Neural cell (in vitro differentiated cells): ENCODE results near the gene AGBL5. TPM values are rescaled to one million over a fixed set of nuclear protein-coding genes. Genes with fewer than 3 reads are reported as not detected.

Source experiments
- H2AFZ ChIP-seq: fragments of 200-600, 300-800 bp; sonication (generic), shearing (Covaris generic); 2 replicates; pipeline ENCODE4 v1.6.0; 2014; ENCODE audit warnings: low read depth, mild to moderate bottlenecking, antibody characterized with exemption, low read length, moderate library complexity
- H3F3A ChIP-seq: fragments of 200-600 bp; shearing (Covaris generic); 2 replicates; pipeline ENCODE4 v1.6.1; 2016; ENCODE audit warnings: mild to moderate bottlenecking, moderate library complexity, mixed read lengths, antibody characterized with exemption, low read length; ENCODE audit not compliant: insufficient read depth, poor library complexity, severe bottlenecking
- H3K27ac ChIP-seq: fragments of 200-600, 300-800 bp; sonication (generic), shearing (Covaris generic); 2 replicates; pipeline ENCODE4 v1.5.1; 2014; ENCODE audit warnings: mild to moderate bottlenecking, low read length, moderate library complexity
- H3K27me3 ChIP-seq: fragments of 300-800, 200-600 bp; sonication (generic), shearing (Covaris generic); 2 replicates; pipeline ENCODE4 v1.6.0; 2014; ENCODE audit warnings: mild to moderate bottlenecking, low read depth, low read length, moderate library complexity; ENCODE audit not compliant: insufficient read depth
- H3K36me3 ChIP-seq: fragments of 300-800, 200-600 bp; sonication (generic), shearing (Covaris generic); 2 replicates; pipeline ENCODE4 v1.5.1; 2014; ENCODE audit warnings: mild to moderate bottlenecking, antibody characterized with exemption, low read length, moderate library complexity; ENCODE audit not compliant: insufficient read depth
- H3K4me2 ChIP-seq: fragments of 300-800, 200-600 bp; sonication (generic), shearing (Covaris generic); 2 replicates; pipeline ENCODE4 v1.6.0; 2014; ENCODE audit warnings: mild to moderate bottlenecking, low read length
- H3K4me3 ChIP-seq: fragments of 300-800, 200-600 bp; sonication (generic), shearing (Covaris generic); 2 replicates; pipeline ENCODE4 v1.5.1; 2014; ENCODE audit warnings: mild to moderate bottlenecking, low read length, moderate library complexity
- H3K79me2 ChIP-seq: fragments of 200-600 bp; shearing (Covaris generic); replicated peaks from 2 replicates; pipeline ENCODE4 v1.6.0; 2014; ENCODE audit warnings: mild to moderate bottlenecking, low read length, moderate library complexity; ENCODE audit not compliant: insufficient read depth
- H3K9ac ChIP-seq: fragments of 300-800, 200-600 bp; sonication (generic), shearing (Covaris generic); 2 replicates; pipeline ENCODE4 v1.6.1; 2016; ENCODE audit warnings: mild to moderate bottlenecking, low read length, mixed read lengths
- H3K9me2 ChIP-seq: fragments of 200-600 bp; shearing (Covaris generic); 2 replicates; pipeline ENCODE4 v1.6.1; 2016; ENCODE audit warnings: mild to moderate bottlenecking, low read length, mixed read lengths; ENCODE audit not compliant: insufficient read depth
- H3K9me3 ChIP-seq: fragments of 200-600, 300-800 bp; sonication (generic), shearing (Covaris generic); 2 replicates; pipeline ENCODE4 v1.6.1; 2016; ENCODE audit warnings: mild to moderate bottlenecking, mixed run types, low read length, moderate library complexity, mixed read lengths
- H4K20me1 ChIP-seq: fragments of 200-600 bp; shearing (Covaris generic); 2 replicates; pipeline ENCODE4 v1.6.1; 2016; ENCODE audit warnings: mild to moderate bottlenecking, mixed run types; ENCODE audit not compliant: insufficient read depth
- EP300 ChIP-seq: fragments of 450-650 bp; conservative IDR thresholded peaks from 2 replicates; pipeline ENCODE4 v1.6.1; 2014; ENCODE audit warnings: antibody characterized with exemption, mild to moderate bottlenecking, moderate library complexity; ENCODE audit not compliant: poor library complexity, severe bottlenecking
- EZH2 ChIP-seq: fragments of 200-600, 300-800 bp; shearing (Covaris generic), sonication (generic); IDR thresholded peaks from 2 replicates; pipeline ENCODE4 v1.6.1; 2014; ENCODE audit warnings: antibody characterized with exemption, low read length, borderline replicate concordance, mild to moderate bottlenecking; ENCODE audit not compliant: insufficient read depth, poor library complexity, severe bottlenecking
- MXI1 ChIP-seq: fragments of 450-650 bp; conservative IDR thresholded peaks from 2 replicates; pipeline ENCODE4 v1.6.1; 2014; ENCODE audit warnings: antibody characterized with exemption, mild to moderate bottlenecking; ENCODE audit not compliant: poor library complexity, severe bottlenecking
- POLR2AphosphoS5 ChIP-seq: IDR thresholded peaks from 2 replicates; pipeline ENCODE4 v1.6.1; 2012
- RAD21 ChIP-seq: fragments of 450-650 bp; conservative IDR thresholded peaks from 2 replicates; pipeline ENCODE4 v1.6.1; 2014; ENCODE audit warnings: antibody characterized with exemption, mild to moderate bottlenecking, moderate library complexity
- SMC3 ChIP-seq: fragments of 450-650 bp; conservative IDR thresholded peaks from 2 replicates; pipeline ENCODE4 v1.6.1; 2014; ENCODE audit warnings: antibody characterized with exemption, mild to moderate bottlenecking, moderate library complexity; ENCODE audit not compliant: poor library complexity
- TAF1 ChIP-seq: IDR thresholded peaks from 2 replicates; pipeline ENCODE4 v1.6.1; 2012; ENCODE audit warnings: low read depth
- polyA plus RNA-seq: library from polyadenylated mRNA; depleted of rRNA; stranded (reverse); fragments of >200 nt; gene quantifications from 2 replicates; pipeline ENCODE4 v1.2.3, GENCODE V29; 2014
- TF ChIP-seq, protein P1 (sequence below): IDR thresholded peaks from 2 replicates; pipeline ENCODE4 v1.6.1; 2012; ENCODE audit warnings: borderline replicate concordance
- TF ChIP-seq, protein P2 (sequence below): fragments of 450-650 bp; IDR thresholded peaks from 2 replicates; pipeline ENCODE4 v1.5.1; 2014; ENCODE audit warnings: antibody characterized with exemption, mild to moderate bottlenecking, moderate library complexity; ENCODE audit not compliant: poor library complexity, severe bottlenecking

Gene AGBL5
- polyA plus RNA-seq, 1 donor from 2014 or later = 34.3 TPM

DNA sequence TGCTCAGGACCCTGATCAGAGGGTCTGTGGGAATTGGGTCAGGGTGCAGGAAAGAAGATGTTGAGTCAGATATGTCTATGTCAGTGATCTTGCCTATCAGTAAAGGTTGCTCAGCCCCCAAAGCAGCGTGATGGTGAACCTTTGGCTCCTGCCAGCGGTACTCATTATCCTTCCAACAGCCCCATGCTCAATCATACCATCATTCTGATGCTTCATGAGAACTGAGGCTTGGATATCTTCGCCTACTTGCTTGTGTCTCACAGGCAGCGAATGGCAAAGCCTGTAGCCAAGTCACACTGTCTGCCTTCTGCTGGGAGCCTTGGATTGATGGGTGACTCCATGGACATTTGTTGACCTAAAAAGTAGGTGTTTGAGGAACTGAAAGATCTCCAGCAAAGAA lies 37.7 kb upstream of the AGBL5 start:
- Histone ChIP-seq H3K27me3 (no peaks in the 10 kb centered on the region), H3K79me2 (no peaks in the 10 kb centered on the region), H3K4me2 (no peak overlapping the region), H3F3A (no peaks in the 10 kb centered on the region), H3K9me3 (no peaks in the 10 kb centered on the region), H3K9ac (no peak overlapping the region), H2AFZ (no peak overlapping the region), H3K4me3 (no peak overlapping the region), H3K9me2 (no peaks in the 10 kb centered on the region), H3K36me3 (no peaks in the 10 kb centered on the region), H4K20me1 (no peaks in the 10 kb centered on the region), H3K27ac (no peak overlapping the region)
- TF ChIP-seq TAF1 = no peak
- TF ChIP-seq MXI1 = no peak
- TF ChIP-seq, protein P1, sequence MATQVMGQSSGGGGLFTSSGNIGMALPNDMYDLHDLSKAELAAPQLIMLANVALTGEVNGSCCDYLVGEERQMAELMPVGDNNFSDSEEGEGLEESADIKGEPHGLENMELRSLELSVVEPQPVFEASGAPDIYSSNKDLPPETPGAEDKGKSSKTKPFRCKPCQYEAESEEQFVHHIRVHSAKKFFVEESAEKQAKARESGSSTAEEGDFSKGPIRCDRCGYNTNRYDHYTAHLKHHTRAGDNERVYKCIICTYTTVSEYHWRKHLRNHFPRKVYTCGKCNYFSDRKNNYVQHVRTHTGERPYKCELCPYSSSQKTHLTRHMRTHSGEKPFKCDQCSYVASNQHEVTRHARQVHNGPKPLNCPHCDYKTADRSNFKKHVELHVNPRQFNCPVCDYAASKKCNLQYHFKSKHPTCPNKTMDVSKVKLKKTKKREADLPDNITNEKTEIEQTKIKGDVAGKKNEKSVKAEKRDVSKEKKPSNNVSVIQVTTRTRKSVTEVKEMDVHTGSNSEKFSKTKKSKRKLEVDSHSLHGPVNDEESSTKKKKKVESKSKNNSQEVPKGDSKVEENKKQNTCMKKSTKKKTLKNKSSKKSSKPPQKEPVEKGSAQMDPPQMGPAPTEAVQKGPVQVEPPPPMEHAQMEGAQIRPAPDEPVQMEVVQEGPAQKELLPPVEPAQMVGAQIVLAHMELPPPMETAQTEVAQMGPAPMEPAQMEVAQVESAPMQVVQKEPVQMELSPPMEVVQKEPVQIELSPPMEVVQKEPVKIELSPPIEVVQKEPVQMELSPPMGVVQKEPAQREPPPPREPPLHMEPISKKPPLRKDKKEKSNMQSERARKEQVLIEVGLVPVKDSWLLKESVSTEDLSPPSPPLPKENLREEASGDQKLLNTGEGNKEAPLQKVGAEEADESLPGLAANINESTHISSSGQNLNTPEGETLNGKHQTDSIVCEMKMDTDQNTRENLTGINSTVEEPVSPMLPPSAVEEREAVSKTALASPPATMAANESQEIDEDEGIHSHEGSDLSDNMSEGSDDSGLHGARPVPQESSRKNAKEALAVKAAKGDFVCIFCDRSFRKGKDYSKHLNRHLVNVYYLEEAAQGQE = no peak
- TF ChIP-seq, protein P2, sequence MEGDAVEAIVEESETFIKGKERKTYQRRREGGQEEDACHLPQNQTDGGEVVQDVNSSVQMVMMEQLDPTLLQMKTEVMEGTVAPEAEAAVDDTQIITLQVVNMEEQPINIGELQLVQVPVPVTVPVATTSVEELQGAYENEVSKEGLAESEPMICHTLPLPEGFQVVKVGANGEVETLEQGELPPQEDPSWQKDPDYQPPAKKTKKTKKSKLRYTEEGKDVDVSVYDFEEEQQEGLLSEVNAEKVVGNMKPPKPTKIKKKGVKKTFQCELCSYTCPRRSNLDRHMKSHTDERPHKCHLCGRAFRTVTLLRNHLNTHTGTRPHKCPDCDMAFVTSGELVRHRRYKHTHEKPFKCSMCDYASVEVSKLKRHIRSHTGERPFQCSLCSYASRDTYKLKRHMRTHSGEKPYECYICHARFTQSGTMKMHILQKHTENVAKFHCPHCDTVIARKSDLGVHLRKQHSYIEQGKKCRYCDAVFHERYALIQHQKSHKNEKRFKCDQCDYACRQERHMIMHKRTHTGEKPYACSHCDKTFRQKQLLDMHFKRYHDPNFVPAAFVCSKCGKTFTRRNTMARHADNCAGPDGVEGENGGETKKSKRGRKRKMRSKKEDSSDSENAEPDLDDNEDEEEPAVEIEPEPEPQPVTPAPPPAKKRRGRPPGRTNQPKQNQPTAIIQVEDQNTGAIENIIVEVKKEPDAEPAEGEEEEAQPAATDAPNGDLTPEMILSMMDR = no peak
- no peak for TF ChIP-seq EZH2
- no peak for TF ChIP-seq EP300
- no peak for TF ChIP-seq POLR2AphosphoS5
- TF ChIP-seq RAD21 = no peak
- TF ChIP-seq SMC3 = no peak

DNA sequence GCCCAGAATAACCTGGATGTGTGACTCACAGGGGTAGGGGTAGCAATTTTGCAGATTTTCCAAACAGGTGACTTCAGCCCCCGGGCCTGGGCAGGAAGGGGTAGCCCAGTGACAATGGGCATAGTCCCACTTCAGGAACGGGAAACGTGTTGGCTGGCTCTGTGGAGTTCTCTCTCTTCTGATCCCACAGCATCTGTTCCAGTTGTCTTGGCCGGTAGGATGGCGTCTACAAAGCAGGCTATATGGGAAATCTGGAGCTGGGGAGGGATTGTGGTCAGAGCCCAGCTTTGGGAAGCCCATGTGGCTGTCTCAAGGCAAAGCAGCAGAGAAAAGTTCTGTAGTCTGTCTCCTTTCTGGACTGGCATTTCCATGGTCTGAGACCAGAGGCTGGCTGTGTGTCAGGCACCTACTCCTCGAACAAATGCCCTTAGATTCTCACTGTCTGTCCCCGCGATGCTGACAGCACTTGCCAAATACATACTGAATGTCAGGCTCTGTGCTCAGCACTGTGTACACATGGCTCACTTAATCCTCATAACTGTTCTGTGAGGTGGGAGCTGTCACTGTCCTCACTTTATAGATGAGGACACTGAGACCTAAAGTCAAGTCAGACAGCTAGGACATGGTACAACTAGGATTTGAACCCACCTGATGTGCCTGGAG lies 36.6 kb upstream of the AGBL5 start:
- Histone ChIP-seq H3K27ac (no peak overlapping the region), H3K9me3 (no peaks in the 10 kb centered on the region), H2AFZ (no peak overlapping the region), H3K79me2 (no peaks in the 10 kb centered on the region), H3F3A (no peaks in the 10 kb centered on the region), H3K27me3 (no peaks in the 10 kb centered on the region), H3K4me3 (no peak overlapping the region), H3K9me2 (no peaks in the 10 kb centered on the region), H3K4me2 (no peak overlapping the region), H3K9ac (no peak overlapping the region), H3K36me3 (no peaks in the 10 kb centered on the region), H4K20me1 (no peaks in the 10 kb centered on the region)
- TF ChIP-seq MXI1 (no peak), SMC3 (no peak), TAF1 (no peak)
- TF ChIP-seq, protein P1 = no peak
